GM18519 (cell line): ENCODE results near the gene ZBTB42.
A peak's percentile ranks its signal among the peaks of the same experiment; 100 is the strongest.
"Not testable (repeated sequence)": the region's sequence is repeated elsewhere in the genome, so short reads cannot be mapped to it uniquely, and the experiment has no call there.

Source experiments
- ATAC-seq: cut with Tn5 transposase; IDR thresholded peaks from one replicate; pipeline ENCODE4 v1.9.1; 2021; ENCODE audit warnings: mild to moderate bottlenecking, moderate library complexity; ENCODE audit not compliant: unreplicated experiment, low FRiP score

The ZBTB42 gene

GRCh38 chr14:104805326-104805678 is 4.4 kb downstream of the ZBTB42 start:
- no peak for ATAC-seq

DNA sequence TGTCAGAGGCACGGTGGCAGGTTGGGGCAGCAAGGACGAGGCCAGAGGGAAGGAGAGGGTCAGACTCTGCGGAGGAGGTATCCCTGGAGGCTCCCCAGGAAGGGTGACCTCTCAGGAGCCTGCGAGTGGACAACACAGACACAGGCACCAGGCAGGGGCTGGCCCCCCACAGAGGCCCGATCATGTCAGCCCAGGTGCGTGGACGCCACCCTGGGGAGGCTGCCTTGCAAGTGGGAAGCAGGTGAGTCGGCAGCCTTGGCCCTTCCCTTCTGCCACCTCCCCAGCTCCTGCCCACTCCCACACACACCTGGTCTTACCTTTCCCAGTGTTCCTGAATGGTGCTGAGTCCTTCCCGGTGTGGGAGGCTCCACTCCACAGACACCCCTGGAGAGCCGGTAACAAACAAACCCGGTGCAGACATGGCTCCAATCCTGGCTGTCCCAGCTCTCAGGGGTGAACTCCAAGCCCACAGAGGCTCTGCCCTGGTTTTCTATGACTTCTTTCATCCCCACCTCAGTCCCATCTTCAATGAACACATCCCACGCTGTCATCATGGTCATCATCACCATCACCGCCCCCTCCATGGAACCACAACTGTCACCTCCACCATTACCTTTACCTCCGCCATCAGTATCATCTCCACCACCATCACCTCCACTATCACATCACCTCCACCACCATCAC is 5.2 kb downstream of the ZBTB42 start:
- no peak for ATAC-seq

- no peak for ATAC-seq
Observed at GRCh38 chr14:104806625-104807465, 5.9 kb downstream of the ZBTB42 start.

GRCh38 chr14:104808456-104808855 is 7.6 kb downstream of the ZBTB42 start:
- ATAC-seq = no peak

- no peak for ATAC-seq
Observed at GRCh38 chr14:104810316-104810715, 9.4 kb downstream of the ZBTB42 start.

GRCh38 chr14:104813286-104813685 is 12.4 kb downstream of the ZBTB42 start:
- ATAC-seq = no peak

GRCh38 chr14:104814701-104815100 is 13.8 kb downstream of the ZBTB42 start:
- not testable (repeated sequence) for ATAC-seq

- no peak for ATAC-seq
Observed at GRCh38 chr14:104816616-104816884, 15.6 kb downstream of the ZBTB42 start.

DNA sequence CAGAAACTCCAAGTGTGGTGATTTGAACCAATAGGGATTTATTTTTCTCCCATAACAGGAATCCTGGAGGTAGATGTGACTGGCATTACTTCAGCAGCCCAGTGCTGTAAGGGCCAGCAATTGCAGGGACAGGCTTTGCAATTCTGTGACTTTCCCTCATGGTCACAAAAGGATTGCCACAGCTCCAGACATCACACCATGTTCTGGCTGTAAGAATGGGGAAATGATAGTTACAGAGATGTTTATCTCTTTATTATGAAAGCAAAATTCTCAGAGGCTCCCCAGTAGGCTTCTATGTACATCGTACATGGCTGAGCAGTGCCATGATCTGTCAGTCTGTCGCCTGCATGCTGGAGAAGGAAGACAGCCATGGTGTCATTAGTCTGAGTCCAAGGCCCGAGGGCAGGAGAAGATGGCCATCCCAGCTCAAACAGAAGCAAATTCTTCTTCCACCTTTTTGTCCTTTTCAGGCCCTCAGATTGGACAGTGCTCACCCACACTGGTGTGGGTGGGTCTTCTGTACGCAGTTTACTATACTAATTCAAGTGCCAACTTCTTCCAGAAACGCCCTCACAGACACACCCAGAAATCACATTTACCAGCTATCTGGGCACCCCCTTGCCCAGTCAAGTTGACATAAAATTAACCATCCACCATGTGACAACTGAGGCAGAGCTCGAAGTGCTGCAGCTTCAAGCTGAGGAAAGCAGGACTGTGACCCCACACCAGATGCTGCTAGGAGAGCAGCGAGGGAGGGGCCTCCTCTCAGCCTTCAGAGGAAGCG is 17.2 kb downstream of the ZBTB42 start:
- ATAC-seq = no peak

DNA sequence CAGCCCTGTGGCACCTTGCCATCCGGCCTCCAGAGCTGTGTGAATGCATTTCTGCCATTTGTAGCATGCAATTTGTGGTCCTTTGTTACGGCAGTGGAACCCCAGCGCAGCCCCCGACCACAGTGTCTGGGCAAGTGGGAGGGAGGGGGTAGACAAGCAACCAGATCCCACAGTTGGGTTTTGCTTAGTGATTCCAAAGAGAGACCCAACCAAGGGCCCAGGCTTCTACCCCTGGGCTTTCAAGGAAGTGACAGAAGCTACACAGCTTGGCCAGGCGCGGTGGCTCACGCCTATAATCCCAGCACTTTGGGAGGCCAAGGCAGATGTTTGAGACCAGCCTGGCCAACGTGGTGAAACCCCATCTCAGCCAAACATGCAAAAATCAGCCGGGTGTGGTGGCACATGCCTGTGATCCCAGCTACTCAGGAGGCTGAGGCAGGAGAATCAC is 17.8 kb downstream of the ZBTB42 start:
- ATAC-seq = no peak

GRCh38 chr14:104819361-104819781 is 18.5 kb downstream of the ZBTB42 start:
- ATAC-seq = no peak

GRCh38 chr14:104820669-104821228 is 19.8 kb downstream of the ZBTB42 start:
- ATAC-seq = no peak

DNA sequence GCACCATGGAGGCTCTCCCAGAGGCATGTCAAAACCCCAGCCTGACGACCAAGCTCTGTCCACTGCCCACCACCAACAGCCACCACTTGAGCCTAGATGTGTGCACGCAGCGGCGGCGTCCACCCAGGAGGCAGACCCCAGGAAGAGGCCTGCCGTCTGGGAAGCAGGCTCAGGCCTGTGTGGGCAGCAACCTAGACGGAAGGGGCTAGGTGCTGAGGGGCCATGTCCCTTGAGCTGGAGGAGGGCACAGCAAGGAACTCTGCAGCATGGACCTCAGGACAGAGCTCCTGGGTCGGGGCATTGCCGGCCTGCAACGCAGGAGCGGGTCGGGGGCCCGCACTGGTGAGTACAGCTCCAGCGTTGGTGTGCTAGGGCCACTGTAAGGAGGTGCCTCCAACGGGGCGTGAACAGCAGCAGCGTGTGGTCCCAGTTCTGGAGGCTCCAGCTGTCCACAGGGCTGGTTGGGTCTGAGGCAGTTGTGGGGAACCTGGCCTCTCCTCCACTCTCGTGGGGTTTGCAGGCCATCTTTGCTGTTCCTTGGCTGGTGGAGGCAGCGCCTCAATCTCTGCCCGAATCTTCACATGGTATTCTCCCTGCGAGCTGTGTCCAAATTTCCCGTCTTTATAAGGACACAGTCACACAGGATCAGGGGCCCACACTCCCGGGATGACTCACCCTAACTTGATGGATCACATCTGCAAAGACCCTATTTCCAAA is 20.5 kb downstream of the ZBTB42 start:
- no peak for ATAC-seq

DNA sequence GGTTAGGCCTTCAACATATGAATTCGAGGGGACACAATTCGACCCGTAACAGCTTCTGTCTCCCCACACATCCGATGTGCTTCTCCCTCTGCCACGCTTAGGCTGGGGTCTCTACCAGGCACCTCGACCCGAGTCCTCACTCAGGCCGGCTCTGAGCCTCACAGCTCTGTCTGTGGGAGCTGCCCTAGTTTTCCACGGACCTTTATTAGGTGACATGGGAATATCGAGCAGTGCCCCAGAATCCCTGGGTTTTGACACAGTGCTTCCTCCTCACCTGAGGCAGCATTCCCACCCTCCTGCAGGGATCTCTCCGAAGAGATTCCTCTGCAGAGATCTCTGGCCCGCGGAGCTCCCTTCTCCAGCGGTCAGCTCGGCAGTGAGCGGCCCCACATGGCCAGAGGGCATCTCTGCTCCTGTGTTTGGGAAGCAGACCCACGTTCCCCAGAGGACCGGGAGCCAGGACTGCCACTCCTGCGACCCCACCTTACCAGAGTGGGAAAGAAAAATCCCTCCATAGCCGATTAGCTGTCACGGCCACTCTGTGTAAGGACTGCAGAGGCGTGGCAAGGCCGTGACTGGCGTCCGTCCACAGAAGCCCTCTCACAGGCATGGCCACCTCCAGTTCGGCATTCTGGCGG is 21.2 kb downstream of the ZBTB42 start:
- ATAC-seq = no peak

- no peak for ATAC-seq
Observed at GRCh38 chr14:104822821-104823615, 22.1 kb downstream of the ZBTB42 start.

GRCh38 chr14:104824353-104824997 is 23.6 kb downstream of the ZBTB42 start:
- no peak for ATAC-seq

DNA sequence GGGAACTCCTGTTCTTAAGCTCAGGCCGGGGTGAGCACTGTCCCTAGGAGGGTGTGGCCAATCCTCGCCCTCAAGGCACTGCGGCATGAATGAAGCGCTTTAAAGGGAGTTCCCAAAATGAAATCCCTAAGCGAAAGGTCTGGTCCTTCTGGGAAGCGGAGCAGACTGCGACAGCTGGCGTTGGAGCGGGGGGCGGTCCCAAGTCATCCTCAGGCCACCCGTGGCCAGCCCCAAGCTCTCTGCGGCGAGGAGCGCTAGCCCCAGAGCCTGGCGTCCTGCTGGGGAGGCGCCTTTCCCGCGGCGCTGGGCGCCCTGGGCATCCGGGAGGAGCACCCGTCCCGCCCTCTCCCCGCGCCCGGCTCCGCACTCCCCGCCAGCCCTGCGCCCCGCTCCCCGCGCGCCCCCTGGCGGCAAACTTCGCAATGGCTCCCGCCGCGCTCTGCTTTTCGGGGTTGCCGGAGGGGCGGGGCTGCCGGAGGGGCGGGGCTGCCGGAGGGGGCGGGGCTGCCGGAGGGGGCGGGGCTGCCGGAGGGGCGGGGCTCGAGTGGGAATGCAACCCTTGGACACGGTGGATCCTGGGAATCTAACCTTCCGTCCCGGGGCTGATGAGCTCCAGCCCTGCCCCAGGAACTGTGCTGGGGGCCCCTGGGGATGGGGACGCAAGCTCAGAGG is 25.4 kb downstream of the ZBTB42 start:
- peak; percentile 47 for ATAC-seq

- ATAC-seq = no peak
Observed at GRCh38 chr14:104826861-104827176, 25.9 kb downstream of the ZBTB42 start.
